BJ (cell line): Measurements from ENCODE around the gene ECSCR. TPM values are rescaled to one million over a fixed set of nuclear protein-coding genes. Genes with fewer than 3 reads are reported as not detected.

Experiments used
- CTCF ChIA-PET: fragments of 350-600 bp; formaldehyde crosslinking; extraction: SDS; loops from one replicate; lab custom pipeline; 2021; ENCODE audit warnings: antibody characterized with exemption, inconsistent platforms; lab: Yijun Ruan, JAX
- POLR2A ChIA-PET: fragments of 300-600 bp; sonication (Branson Sonifier 250); formaldehyde crosslinking; extraction: SDS; loops from one replicate; lab custom pipeline; 2021; ENCODE audit warnings: antibody characterized with exemption; lab: Charles Lee
- DNase-seq: peaks from one replicate; pipeline ENCODE4 v3.0.0-alpha.2; 2011; ENCODE audit warnings: low read depth
- H3K27me3 ChIP-seq: 2 replicates; pipeline ENCODE4 v1.6.0; 2011; ENCODE audit warnings: low read length; ENCODE audit not compliant: control insufficient read depth, insufficient read depth
- H3K36me3 ChIP-seq: 2 replicates; pipeline ENCODE4 v1.5.1; 2011; ENCODE audit warnings: low read length; ENCODE audit not compliant: control insufficient read depth, insufficient read depth
- H3K4me3 ChIP-seq: 2 replicates; pipeline ENCODE4 v1.5.1; 2011; ENCODE audit warnings: low read depth, mild to moderate bottlenecking, control low read depth, low read length
- polyA plus RNA-seq: library from polyadenylated mRNA; depleted of rRNA; stranded (reverse); fragments of >200 nt; gene quantifications from 2 replicates; pipeline ENCODE4 v1.2.3, GENCODE V29; 2011
- TF ChIP-seq, protein P1 (sequence below): IDR thresholded peaks from 2 replicates; pipeline ENCODE4 v1.5.1; 2011; ENCODE audit warnings: low read depth, mild to moderate bottlenecking, control low read depth, inconsistent platforms, low read length, moderate library complexity; ENCODE audit not compliant: insufficient read depth

Gene ECSCR
- polyA plus RNA-seq, 1 experiment = 0.38 TPM

- Histone ChIP-seq H3K4me3 (no peak overlapping the region), H3K36me3 (peaks cover 6% of the 10 kb centered on the region), H3K27me3 (no peaks in the 10 kb centered on the region)
- TF ChIP-seq, protein P1, sequence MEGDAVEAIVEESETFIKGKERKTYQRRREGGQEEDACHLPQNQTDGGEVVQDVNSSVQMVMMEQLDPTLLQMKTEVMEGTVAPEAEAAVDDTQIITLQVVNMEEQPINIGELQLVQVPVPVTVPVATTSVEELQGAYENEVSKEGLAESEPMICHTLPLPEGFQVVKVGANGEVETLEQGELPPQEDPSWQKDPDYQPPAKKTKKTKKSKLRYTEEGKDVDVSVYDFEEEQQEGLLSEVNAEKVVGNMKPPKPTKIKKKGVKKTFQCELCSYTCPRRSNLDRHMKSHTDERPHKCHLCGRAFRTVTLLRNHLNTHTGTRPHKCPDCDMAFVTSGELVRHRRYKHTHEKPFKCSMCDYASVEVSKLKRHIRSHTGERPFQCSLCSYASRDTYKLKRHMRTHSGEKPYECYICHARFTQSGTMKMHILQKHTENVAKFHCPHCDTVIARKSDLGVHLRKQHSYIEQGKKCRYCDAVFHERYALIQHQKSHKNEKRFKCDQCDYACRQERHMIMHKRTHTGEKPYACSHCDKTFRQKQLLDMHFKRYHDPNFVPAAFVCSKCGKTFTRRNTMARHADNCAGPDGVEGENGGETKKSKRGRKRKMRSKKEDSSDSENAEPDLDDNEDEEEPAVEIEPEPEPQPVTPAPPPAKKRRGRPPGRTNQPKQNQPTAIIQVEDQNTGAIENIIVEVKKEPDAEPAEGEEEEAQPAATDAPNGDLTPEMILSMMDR = no peak
- POLR2A ChIA-PET = no interaction called here
- no peak for DNase-seq
- CTCF ChIA-PET = interaction anchor here (0.5 to 6.5 kb wide), 7 partner anchors 10 to 347 kb away, joined by 3 to 232 read pairs (median 4); no protein-coding TSS in a partner anchor
Measured at GRCh38 chr5:139418793-139419192, 43.8 kb downstream of the ECSCR start.

DNA sequence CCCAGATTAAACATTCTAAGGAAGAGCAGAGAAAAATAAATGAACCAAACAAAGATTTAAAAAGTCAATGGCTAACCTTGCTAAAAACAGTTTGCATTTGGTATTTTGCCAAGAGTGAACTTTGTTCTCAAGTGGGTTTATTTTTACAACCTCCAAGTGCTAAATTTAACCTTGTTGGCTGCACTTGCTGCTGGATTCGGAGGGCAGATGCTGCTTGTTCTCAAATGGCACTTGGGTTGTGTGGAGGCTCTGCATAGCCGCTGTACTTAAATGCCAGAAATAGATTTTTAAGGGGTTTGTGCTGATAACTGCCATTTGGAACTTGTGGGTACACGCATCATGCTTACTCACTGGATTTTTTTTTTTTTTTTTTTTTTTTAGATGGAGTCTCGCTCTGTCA is 45.3 kb downstream of the ECSCR start:
- ChIA-PET CTCF (interaction anchor here (1.6 to 6.5 kb wide), 2 partner anchors 11 to 97 kb away, joined by 3 to 232 read pairs; no protein-coding TSS in a partner anchor), POLR2A (no interaction called here)
- H3K4me3 ChIP-seq = no peak overlapping the region
- peaks cover 6% of the 10 kb centered on the region for H3K36me3 ChIP-seq
- TF ChIP-seq, protein P1 = no peak
- no peaks in the 10 kb centered on the region for H3K27me3 ChIP-seq
- DNase-seq = no peak

DNA sequence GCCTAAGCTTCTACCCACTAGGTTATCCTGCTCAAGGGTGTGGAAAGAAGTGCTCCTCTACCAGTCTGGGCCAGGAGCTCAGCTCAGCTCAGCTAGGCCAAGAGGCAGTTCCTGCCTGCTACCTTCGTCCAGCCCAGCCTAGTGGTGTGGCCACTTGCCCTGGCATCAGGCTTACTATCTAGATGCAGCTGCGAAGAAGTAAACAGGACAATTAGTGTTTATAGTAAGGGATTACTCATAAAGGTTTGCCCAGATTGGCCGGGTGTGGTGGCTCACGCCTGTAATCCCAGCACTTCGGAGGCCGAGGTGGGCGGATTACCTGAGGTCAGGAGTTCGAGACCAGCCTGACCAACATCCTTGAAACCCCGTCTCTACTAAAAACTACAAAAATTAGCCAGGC is 45.9 kb downstream of the ECSCR start:
- TF ChIP-seq, protein P1 = no peak
- Histone ChIP-seq H3K27me3 (no peaks in the 10 kb centered on the region), H3K4me3 (no peak overlapping the region), H3K36me3 (peaks cover 6% of the 10 kb centered on the region)
- POLR2A ChIA-PET = no interaction called here
- no peak for DNase-seq
- CTCF ChIA-PET = interaction anchor here (1.3 to 4.0 kb wide), 2 partner anchors 97 to 101 kb away, joined by 5 to 18 read pairs; no protein-coding TSS in a partner anchor

GRCh38 chr5:139415869-139416268 is 46.7 kb downstream of the ECSCR start:
- DNase-seq = no peak
- no peak overlapping the region for H3K4me3 ChIP-seq
- CTCF ChIA-PET = interaction anchor here (1.2 to 4.0 kb wide), 3 partner anchors 98 to 103 kb away, joined by 3 to 18 read pairs (median 5); no protein-coding TSS in a partner anchor
- POLR2A ChIA-PET = no interaction called here
- TF ChIP-seq, protein P1 = no peak
- peaks cover 6% of the 10 kb centered on the region for H3K36me3 ChIP-seq
- no peaks in the 10 kb centered on the region for H3K27me3 ChIP-seq

- Histone ChIP-seq H3K4me3 (no peak overlapping the region), H3K36me3 (peaks cover 6% of the 10 kb centered on the region), H3K27me3 (no peaks in the 10 kb centered on the region)
- POLR2A ChIA-PET = no interaction called here
- TF ChIP-seq, protein P1 = no peak
- CTCF ChIA-PET = interaction anchor here (1.2 to 4.0 kb wide), 3 partner anchors 98 to 103 kb away, joined by 3 to 18 read pairs (median 5); no protein-coding TSS in a partner anchor
- DNase-seq = no peak
Measured at GRCh38 chr5:139415221-139415861, 47.2 kb downstream of the ECSCR start.
